ENCODE results near the gene IMPDH2. TPM values are rescaled to one million over a fixed set of nuclear protein-coding genes. Genes with fewer than 3 reads are reported as not detected.

Gene IMPDH2
- total and polyA plus RNA-seq, 2 of the 4 experiments (the other 2 are of a cell fraction), result 190 to 296 TPM

DNA sequence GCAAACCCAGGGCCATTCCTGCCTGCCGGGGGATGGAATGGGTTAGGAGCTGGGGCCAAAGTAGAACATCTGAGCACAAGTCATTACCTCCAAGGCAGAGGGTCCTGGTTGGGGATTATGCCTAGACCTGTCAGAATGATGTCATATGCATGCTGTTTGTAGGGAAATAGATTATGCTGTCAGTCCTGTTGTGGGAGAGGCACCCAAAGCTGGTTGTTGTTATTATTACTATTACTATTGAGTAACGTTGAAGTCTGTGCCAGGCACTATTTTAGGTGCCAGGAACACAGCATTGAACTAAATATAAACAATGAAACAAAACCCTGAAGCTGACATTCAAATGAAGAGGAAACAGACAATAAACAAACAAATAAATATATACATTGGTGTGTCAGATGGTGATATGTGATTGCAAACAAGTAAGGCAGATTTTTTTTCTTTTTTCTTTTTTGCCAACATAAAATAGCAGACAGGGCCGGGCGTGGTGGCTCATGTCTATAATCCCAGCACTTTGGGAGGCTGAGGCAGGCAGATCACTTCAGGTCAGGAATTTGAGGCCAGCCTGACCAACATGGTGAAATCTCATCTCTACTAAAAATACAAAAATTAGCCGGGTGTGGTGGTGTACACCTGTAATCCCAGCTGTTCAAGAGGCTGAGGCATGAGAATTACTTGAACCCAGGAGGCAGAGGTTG, 37.2 kb downstream of the IMPDH2 start:
- Histone ChIP-seq H3K14ac (replicated peaks; ENCODE audit: low read depth, low read length) (no peak overlapping the region; the same call in 1 of the 2 replicates), H4K20me1 (ENCODE audit: insufficient read depth, low read length) (no peaks in the 10 kb centered on the region; the same call in 1 of the 2 replicates), H3K36me3 (ENCODE audit: control insufficient read depth, insufficient read depth, low read length) (peaks cover 3% of the 10 kb centered on the region; the same call in 1 of the 2 replicates), H4K5ac (ENCODE audit: low read depth, low read length) (no peak overlapping the region), H3K4ac (ENCODE audit: low read depth, low read length) (no peak overlapping the region), H2BK120ac (ENCODE audit: low read depth, low read length) (no peak overlapping the region), H2BK5ac (ENCODE audit: low read depth, low read length, poor library complexity, severe bottlenecking) (no peak overlapping the region), H4K8ac (ENCODE audit: low read depth in 2 of 2, low read length in 2 of 2) (no peak overlapping the region), H2AK5ac (ENCODE audit: low read depth, low read length) (0 out of 2 replicates have a peak overlapping the region, but pooled peaks have one; percentile 0), H4K91ac (ENCODE audit: insufficient read depth, low read depth, low read length) (no peak overlapping the region), H3K4me3 (ENCODE audit: insufficient read depth, low read depth, low read length) (no peak overlapping the region), H2AK9ac (replicated peaks; ENCODE audit: low read depth, low read length, poor library complexity) (no peak overlapping the region), H3K4me1 (ENCODE audit: control insufficient read depth, insufficient read depth, low read length) (peaks cover 14% of the 10 kb centered on the region), H3K9me1 (ENCODE audit: insufficient read depth, low read length) (peaks cover 7% of the 10 kb centered on the region), H3K27me3 (ENCODE audit: control insufficient read depth, insufficient read depth, low read length) (no peaks in the 10 kb centered on the region), H3K18ac (ENCODE audit: low read depth, low read length) (no peak overlapping the region), H3K9ac (ENCODE audit: low read depth, low read length) (no peak overlapping the region), H3K23ac (ENCODE audit: low read depth, low read length) (no peak overlapping the region; the same call in 1 of the 2 replicates), H2BK20ac (ENCODE audit: low read depth, low read length) (no peak overlapping the region), H3K79me1 (ENCODE audit: low read depth in 1 of 2, low read length in 2 of 2) (peaks cover 35 to 52% of the 10 kb centered on the region in 2 experiments), H2BK15ac (ENCODE audit: low read depth, low read length) (no peak overlapping the region), H3K4me2 (ENCODE audit: low read depth, low read length) (peak overlapping the region; percentile 95; the same call in 1 of the 2 replicates), H3K9me3 (ENCODE audit: control insufficient read depth, insufficient read depth, low read length) (no peaks in the 10 kb centered on the region), H3K27ac (ENCODE audit: insufficient read depth, low read length) (no peak overlapping the region), H3K56ac (ENCODE audit: extremely low read depth, insufficient read depth, low read length) (no peak overlapping the region), H2AFZ (replicated peaks; ENCODE audit: low read length, poor library complexity) (no peak overlapping the region)
- in situ Hi-C loops (cut with MboI; ENCODE audit: low sequenced_read_pairs), result no loop called here
- intact Hi-C loops (cut with micrococcal nuclease), result no loop called here
- no TSS peak for BruUV-seq (replicated peaks)
- WGBS, 2 experiments (ENCODE audit: extremely low coverage in 2 of 2, insufficient read length in 1 of 2), result 90% methylated on average over 2 of the region's 5 CpGs; no CpG with 5 or more reads in 1 of the 2 experiments
- POLR2A ChIA-PET (ENCODE audit: unreplicated experiment), result interaction anchor here (0.5 to 0.6 kb wide), 2 partner anchors 11 to 21 kb away, joined by 3 to 9 read pairs; no protein-coding TSS in a partner anchor
- DNase-seq (no peak), ATAC-seq (ENCODE audit: low read depth) (no peak)
- dilution Hi-C loops (cut with HindIII; ENCODE audit: low sequenced_read_pairs, unreplicated experiment), result no loop called here
- CTCF ChIA-PET, result no interaction called here
- TF ChIP-seq FOS (IDR thresholded peaks at IDR 0.05; ENCODE audit: low read depth, low read length), result no peak
- TF ChIP-seq, protein P1, sequence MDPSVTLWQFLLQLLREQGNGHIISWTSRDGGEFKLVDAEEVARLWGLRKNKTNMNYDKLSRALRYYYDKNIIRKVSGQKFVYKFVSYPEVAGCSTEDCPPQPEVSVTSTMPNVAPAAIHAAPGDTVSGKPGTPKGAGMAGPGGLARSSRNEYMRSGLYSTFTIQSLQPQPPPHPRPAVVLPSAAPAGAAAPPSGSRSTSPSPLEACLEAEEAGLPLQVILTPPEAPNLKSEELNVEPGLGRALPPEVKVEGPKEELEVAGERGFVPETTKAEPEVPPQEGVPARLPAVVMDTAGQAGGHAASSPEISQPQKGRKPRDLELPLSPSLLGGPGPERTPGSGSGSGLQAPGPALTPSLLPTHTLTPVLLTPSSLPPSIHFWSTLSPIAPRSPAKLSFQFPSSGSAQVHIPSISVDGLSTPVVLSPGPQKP (IDR thresholded peaks at IDR 0.05; ENCODE audit: borderline replicate concordance, low read depth, low read length), result no peak
- no peak for TF ChIP-seq POLR2A (IDR thresholded peaks at IDR 0.05; ENCODE audit: low read depth, low read length)
- no peak for TF ChIP-seq MAZ (IDR thresholded peaks at IDR 0.05; ENCODE audit: borderline replicate concordance, low read depth, low read length)
- no peak for TF ChIP-seq RAD21 (IDR thresholded peaks at IDR 0.05; ENCODE audit: low read length)
- TF ChIP-seq, protein P2, sequence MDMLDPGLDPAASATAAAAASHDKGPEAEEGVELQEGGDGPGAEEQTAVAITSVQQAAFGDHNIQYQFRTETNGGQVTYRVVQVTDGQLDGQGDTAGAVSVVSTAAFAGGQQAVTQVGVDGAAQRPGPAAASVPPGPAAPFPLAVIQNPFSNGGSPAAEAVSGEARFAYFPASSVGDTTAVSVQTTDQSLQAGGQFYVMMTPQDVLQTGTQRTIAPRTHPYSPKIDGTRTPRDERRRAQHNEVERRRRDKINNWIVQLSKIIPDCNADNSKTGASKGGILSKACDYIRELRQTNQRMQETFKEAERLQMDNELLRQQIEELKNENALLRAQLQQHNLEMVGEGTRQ (IDR thresholded peaks at IDR 0.05; ENCODE audit: low read depth, low read length), result no peak
- TF ChIP-seq CEBPB (IDR thresholded peaks at IDR 0.05; ENCODE audit: low read depth, low read length), result no peak
- no peak for TF ChIP-seq BHLHE40 (IDR thresholded peaks at IDR 0.05; ENCODE audit: low read depth, low read length)
- TF ChIP-seq RFX5 (IDR thresholded peaks at IDR 0.05; ENCODE audit: low read depth, low read length), result no peak
- TF ChIP-seq RCOR1 (IDR thresholded peaks at IDR 0.05; ENCODE audit: insufficient replicate concordance, low read length), result no peak
- TF ChIP-seq MXI1 (IDR thresholded peaks at IDR 0.05; ENCODE audit: borderline replicate concordance, low read depth, low read length), result no peak
- TF ChIP-seq SMC3 (IDR thresholded peaks at IDR 0.05; ENCODE audit: low read depth, low read length), result no peak
- TF ChIP-seq NFE2L2 (IDR thresholded peaks at IDR 0.05; ENCODE audit: low read depth, low read length), result no peak
- TF ChIP-seq, protein P3, sequence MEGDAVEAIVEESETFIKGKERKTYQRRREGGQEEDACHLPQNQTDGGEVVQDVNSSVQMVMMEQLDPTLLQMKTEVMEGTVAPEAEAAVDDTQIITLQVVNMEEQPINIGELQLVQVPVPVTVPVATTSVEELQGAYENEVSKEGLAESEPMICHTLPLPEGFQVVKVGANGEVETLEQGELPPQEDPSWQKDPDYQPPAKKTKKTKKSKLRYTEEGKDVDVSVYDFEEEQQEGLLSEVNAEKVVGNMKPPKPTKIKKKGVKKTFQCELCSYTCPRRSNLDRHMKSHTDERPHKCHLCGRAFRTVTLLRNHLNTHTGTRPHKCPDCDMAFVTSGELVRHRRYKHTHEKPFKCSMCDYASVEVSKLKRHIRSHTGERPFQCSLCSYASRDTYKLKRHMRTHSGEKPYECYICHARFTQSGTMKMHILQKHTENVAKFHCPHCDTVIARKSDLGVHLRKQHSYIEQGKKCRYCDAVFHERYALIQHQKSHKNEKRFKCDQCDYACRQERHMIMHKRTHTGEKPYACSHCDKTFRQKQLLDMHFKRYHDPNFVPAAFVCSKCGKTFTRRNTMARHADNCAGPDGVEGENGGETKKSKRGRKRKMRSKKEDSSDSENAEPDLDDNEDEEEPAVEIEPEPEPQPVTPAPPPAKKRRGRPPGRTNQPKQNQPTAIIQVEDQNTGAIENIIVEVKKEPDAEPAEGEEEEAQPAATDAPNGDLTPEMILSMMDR (conservative IDR thresholded peaks at IDR 0.05; ENCODE audit: low read depth, low read length), result no peak
- TF ChIP-seq CHD1 (IDR thresholded peaks at IDR 0.05; ENCODE audit: low read depth, low read length), result no peak

Measured in IMR-90 (cell line).